GM08714 (cell line): ENCODE results near the gene EZH1.
"Not testable (repeated sequence)": the region's sequence is repeated elsewhere in the genome, so short reads cannot be mapped to it uniquely, and the experiment has no call there.

Experiments
- H3K4me3 ChIP-seq: fragments of 200-500 bp; sonication (Bioruptor generic); 2 replicates; pipeline ENCODE4 v1.5.1; 2014; ENCODE audit warnings: mild to moderate bottlenecking, low read length, inconsistent platforms
- ZNF274 ChIP-seq: IDR thresholded peaks from 2 replicates; pipeline ENCODE4 v1.6.1; 2012; ENCODE audit warnings: mild to moderate bottlenecking, low read depth, low read length

The EZH1 gene

DNA sequence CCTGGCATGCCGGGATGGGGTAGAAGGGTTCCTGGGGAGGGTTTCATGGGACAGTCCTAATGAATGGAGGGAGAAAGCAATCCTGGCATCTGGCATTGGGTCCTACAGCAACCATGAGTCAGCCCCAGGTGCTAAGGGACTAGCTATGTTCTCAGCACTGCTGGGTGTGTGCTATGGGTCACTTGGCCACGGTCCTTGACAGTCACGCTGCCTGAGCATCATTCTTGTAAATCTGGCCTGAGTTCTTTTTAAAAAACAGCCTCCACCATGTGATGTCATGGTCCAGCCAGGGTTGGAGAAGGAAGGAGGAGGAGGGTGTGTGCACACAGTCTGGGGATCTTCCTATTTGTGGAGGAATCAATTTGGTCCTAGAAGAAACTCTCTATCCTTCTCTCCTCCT is 9.9 kb upstream of the EZH1 start:
- no peak for TF ChIP-seq ZNF274
- H3K4me3 ChIP-seq = no peak overlapping the region

DNA sequence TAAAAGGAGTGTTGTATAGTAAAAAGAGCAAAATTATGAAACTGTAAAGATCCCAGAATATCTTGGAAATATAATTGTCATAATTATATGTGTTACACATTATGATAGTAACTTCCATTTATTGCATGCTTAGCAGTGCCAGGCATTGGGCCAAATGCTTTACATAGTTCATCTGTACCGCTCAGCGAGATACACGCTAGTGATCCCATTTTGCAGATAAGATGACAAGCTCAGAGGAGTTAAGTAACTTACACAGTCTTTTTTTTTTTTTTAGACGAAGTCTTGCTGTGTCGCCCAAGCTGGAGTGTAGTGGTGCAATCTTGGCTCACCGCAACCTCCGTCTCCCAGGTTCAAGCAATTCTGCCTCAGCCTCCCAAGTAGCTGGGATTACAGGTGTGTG is 6.8 kb upstream of the EZH1 start:
- no peak overlapping the region for H3K4me3 ChIP-seq

DNA sequence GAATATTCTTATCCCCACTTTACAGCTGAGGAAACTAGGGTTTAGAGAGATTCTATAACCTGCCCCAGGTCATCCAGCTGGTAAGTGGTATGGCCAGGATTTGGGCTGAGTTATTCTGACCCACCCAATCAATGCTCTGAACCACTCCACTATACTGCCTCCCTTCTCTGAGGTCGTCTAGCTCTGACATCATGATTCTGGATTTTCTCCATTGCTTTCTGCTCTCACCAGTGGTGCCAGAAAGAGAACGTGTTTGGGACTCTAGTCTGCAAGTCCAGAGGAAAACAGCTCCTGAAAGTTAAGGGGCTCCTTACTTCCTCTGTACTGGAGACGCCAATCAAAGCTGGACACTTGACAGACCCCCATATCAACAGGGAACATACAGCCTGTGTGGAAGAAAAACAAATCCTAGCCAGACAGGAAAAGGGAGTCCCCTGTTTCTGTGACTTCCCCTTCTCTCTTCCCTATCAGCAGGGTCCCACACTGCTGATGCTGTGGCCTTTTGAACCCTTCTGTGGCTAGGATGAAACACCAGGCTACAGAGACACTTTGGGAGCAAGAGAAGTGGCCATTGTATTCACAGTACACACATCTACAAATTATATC is 6.0 kb upstream of the EZH1 start:
- no peak overlapping the region for H3K4me3 ChIP-seq
- TF ChIP-seq ZNF274 = no peak

More for the DNA sequence above, 6.8 kb upstream of the EZH1 start:
- no peak for TF ChIP-seq ZNF274

DNA sequence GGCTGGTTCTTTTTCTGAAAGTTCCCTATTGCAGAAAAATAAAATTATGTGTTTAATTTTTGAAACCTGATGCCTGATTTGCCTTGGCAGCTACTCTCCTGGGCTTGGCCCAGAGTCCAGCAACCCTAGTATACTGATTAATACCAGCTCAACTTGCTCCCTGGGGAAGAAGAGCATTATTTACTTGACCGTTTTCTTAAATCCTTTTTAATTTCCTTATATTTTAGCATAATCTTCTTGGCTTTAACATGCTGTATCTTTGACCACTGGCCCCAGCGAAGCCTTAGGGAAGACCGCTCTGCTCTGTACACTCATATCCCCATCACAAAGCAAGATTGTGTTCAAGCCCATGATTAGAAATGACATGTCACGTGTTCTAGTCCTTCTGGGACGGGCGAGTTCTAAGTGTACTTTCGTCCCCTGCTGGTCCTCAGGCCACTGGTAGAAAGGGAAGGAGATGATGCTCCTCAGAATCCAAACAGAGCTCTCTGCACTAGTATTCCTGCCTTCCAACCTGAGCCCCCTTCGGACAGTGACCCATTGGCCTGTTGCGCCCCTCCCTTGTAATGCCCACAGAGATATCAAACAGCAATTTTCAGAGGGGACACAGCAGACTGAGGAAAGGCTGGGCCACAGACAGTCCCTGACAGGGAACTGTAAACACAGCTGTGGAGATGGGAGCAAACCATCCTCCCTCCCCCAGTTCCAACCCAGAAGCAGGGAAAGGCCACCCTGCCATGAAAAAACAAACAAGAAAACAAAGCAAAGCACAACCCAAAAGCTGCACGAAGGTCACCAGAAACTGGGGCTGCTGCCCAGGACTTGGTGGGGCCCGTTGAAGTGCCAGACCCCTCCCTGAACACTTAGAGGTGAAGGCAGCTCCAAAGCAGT is 4.3 kb upstream of the EZH1 start:
- TF ChIP-seq ZNF274 = no peak
- H3K4me3 ChIP-seq = no peak overlapping the region

DNA sequence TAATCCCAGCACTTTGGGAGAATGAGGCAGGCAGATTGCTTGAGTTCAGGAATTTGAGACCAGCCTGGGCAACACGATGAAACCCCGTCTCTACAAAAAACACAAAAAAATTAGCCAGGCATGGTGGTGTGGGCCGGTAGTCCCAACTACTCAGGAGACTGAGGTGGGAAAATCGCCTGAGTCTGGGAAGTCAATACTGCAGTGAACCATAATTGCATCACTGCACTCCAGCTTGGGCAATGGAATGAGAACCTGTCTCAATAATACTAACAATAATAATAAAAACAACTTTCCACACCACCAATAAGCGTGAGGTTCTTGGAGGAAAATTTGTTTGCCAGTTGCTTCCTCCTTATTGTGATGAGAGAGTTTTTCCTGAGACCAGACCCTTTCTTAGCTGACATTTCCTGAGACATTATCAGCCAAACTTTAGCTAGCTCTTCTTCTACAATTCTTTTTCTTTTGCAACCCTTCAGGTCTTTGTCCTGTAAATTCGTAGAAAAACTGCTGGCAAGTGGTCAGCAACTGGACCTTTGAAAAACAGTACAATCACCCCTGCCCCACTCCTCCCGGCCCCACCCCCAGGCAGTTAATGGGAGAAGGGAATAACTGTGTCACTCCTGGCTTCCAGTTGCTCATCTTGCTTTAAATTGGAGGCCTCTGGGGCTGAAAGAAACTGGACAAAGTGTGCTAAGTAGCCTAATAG is 3.5 kb upstream of the EZH1 start:
- no peak for TF ChIP-seq ZNF274
- no peak overlapping the region for H3K4me3 ChIP-seq

DNA sequence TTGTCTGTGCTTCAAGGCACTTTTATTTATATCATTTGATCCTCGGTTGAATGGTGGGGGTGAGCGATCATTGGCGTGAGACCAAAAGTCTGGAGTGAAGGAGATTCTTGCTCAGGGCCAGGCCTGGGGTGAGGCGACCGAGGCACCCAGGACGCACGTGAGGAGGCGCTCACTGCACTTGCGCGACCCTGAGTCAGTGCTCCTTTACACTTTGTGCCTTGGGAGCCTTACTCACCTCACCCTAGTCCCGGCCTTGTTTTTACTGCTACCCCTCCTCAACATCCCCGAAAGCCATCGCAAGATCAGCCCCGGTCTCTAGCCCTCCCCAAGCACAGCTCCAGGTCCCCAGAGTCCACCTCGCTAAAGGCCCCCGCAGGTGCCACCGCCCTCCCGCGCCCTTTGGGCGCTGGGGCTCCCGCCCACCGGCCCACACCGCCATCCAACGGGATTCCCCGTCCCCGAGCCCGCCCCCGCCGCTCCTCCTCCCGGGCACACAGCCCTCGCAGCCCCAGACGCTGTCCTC is 496 bp downstream of the EZH1 start:
- peak overlapping the region; percentile 57 for H3K4me3 ChIP-seq
- TF ChIP-seq ZNF274 = no peak

DNA sequence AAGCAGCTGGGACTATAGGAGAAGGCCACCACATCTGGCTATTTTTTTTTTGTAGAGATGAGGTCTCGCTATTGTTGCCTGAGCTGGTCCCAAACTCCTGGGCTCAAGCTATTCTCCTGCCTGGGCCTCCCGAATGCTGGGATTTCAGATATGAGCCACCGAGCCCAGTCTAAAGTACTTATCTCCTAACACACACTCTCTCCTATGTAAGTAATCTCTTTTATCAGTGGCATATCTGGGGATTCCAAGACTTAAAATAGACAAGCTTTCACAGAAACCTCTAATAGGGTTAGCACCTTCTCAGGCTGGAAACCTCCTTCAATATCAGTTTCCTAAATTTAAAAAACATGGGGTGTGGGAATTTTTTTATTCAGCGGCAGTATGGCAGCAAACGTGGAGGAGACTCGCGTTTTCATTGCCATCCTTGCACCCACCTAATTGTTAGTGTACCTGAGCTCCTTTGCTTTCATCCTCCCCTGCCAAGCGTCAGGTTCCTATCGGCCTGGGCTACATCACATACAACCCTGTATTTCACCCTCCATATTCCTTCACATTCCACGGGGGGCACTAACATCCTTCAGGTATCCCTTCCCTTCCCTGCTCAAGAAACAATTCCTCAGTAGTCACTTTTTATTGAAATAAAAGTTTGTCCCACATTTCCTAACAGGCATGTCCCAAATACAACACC is 1.1 kb downstream of the EZH1 start:
- no peak for TF ChIP-seq ZNF274
- peak overlapping the region; percentile 57 for H3K4me3 ChIP-seq

DNA sequence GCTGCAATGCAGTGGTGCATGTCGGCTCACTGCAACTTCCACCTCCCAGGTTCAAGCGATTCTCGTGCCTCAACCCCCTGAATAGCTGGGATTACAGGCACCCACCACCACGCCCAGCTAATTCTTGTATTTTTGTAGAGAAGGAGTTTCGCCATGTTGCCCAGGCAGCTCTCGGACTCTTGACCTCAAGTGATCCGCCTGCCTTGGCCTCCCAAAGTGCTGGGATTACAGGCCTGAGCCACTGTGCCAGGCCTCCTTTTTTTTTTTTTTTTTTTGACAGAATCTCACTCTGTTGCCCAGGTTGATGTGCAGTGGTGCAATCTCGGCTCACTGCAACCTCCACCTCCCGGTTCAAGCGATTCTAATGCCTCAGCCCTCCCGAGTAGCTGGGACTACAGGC is 1.9 kb downstream of the EZH1 start:
- not testable (repeated sequence) for H3K4me3 ChIP-seq

DNA sequence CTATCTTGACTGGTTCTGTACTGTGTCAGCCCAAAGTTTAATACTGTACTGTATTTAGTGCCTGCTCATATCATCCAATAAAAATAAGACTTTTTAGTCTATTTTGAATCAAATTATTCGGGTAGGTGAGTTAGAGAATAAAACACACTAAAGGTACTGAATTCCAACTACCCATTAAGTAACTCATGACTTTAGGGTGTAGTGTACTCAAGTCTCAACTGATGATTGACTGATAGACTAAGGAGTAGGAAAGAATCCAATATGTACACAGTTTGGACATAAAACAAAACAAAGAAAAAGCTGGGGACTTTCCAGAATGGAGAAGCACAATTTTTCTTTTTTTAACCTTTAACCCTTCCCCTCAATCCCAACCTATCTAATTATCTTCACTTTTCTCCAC is 4.1 kb downstream of the EZH1 start:
- TF ChIP-seq ZNF274 = no peak
- H3K4me3 ChIP-seq = no peak overlapping the region

DNA sequence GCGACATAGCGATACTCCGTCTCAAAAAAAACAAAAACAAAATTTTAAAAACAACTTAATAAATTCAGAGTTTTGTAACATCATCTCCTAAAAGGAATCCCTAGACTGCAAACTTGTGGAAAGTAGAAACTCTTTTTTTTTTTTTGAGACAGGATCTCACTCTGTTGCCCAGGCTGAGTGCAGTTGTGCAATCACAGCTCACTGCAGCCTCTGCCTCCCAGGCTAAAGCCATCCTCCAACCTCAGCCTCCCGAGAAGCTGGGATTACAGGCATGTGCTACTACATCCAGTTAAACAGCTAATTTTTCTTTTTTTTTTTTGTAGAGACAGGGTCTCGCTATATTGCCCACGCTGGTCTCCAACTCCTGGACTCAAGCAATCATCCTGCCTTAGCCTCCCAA is 19.7 kb downstream of the EZH1 start:
- no peak for TF ChIP-seq ZNF274
- H3K4me3 ChIP-seq = no peak overlapping the region

DNA sequence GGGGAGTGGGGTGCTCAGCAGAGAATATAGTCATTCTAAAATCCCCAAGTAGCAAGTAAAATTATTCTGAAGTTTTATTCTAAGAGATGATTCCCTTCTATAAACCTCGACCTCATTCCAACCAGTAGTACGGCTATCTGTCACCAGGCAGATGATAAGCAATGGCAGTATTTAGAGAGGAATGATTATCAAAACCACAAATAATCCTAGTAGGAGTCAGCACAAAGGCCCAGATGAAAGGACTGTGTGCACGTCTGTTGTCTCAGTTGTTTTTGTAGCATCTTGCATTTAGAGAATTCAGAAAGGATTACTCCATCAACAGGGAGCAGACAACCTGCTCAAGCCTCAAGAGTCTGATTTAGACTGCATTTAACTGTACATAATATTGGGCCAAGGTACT is 21.2 kb downstream of the EZH1 start:
- no peak overlapping the region for H3K4me3 ChIP-seq
- no peak for TF ChIP-seq ZNF274

DNA sequence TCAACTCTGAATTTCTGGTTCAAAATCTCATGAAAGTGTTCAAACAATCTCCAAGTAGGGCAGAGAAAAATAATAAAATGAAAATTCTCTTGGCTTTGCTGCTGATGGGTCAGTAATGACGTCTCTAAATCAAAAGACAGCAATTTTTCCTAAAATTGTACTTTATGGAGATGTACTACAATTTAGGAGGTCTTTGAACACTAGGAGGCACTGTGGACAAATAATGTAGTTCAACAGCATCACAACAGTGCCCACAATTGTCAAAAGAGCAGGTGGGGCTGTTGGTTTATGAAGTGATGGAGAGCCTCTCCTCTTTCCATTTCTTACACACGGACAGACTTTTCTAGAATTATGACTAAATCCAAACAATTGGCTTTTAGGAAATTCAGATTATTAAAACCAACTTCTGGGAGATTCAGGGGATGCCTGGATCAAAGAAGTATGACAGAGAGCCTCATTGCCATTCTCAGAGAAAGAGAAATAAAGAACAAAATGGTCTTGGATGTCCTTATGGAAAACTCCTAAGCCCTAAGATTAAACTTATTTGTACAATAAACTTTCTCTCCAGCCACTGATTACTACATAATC is 23.8 kb downstream of the EZH1 start:
- no peak overlapping the region for H3K4me3 ChIP-seq
- TF ChIP-seq ZNF274 = no peak

DNA sequence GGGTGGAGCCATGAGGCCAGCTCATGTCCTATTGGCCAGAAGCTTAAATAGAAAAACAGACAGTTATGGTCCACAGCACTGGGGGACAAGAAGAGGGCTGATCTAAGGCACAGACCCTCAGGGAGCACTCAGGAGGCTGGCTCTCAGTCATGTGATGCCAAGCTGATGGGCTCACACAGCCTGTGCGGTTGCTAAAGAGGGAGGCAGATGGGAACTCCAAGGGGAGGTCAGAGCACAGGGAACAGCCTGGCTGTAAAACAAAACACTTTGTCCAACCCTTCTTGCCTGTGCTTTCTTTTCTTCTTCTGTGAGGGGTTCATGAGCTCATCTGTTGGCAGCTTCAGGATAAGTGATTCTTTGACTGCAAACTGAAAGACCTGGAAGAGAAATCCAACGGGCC is 35.3 kb downstream of the EZH1 start:
- no peak overlapping the region for H3K4me3 ChIP-seq
- TF ChIP-seq ZNF274 = no peak

DNA sequence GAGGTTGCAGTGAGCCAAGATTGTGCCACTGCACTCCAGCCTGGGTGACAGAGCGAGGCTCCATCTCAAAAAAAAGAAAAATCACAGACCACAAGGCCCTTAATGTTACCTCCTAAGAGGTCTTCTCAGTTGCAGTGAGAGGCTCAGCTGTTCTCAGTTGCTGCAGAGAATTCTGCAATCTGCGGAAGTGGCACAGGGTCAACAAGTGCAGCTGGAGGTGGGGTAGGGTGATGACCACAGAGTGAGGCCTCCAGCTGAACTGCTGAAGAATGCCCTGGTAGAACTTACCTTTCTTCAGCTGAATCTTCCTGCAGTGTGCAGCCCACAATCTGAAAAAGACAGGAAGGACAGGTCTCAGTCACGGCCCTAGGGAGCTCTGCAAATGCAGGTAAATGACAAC is 36.3 kb downstream of the EZH1 start:
- no peak overlapping the region for H3K4me3 ChIP-seq
- no peak for TF ChIP-seq ZNF274
